GM20000 (cell line): ENCODE data around the gene MICAL3.

ENCODE experiments used
- DNase-seq: peaks from one replicate; pipeline ENCODE4 v3.0.0; 2012; ENCODE audit warnings: low spot score
- TF ChIP-seq, protein P1 (sequence below): IDR thresholded peaks from 2 replicates; pipeline ENCODE4 v1.5.1; 2012; ENCODE audit warnings: mild to moderate bottlenecking, control low read depth; ENCODE audit errors: extremely low read depth, missing control alignments

Gene MICAL3

DNA sequence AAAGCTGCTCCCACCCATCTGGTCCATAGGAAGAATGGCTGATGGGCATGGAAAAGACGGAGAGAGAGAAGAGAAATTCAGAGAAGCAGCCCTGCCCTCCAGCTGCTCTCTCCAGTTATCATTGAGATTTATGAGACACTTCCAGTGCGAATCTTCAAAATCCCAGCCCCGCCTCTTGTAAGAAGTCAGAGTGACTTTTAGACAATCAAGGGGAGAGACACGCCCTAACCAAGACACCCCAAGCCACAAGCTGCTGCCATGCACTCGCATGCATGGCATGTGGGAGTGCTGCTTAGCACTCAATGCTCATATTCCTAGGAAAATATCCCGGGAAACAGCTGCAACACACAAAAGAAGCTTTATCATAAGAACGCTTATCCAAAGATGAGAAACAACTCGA is 139.5 kb downstream of the MICAL3 start:
- TF ChIP-seq, protein P1, sequence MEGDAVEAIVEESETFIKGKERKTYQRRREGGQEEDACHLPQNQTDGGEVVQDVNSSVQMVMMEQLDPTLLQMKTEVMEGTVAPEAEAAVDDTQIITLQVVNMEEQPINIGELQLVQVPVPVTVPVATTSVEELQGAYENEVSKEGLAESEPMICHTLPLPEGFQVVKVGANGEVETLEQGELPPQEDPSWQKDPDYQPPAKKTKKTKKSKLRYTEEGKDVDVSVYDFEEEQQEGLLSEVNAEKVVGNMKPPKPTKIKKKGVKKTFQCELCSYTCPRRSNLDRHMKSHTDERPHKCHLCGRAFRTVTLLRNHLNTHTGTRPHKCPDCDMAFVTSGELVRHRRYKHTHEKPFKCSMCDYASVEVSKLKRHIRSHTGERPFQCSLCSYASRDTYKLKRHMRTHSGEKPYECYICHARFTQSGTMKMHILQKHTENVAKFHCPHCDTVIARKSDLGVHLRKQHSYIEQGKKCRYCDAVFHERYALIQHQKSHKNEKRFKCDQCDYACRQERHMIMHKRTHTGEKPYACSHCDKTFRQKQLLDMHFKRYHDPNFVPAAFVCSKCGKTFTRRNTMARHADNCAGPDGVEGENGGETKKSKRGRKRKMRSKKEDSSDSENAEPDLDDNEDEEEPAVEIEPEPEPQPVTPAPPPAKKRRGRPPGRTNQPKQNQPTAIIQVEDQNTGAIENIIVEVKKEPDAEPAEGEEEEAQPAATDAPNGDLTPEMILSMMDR: no peak
- DNase-seq: no peak

DNA sequence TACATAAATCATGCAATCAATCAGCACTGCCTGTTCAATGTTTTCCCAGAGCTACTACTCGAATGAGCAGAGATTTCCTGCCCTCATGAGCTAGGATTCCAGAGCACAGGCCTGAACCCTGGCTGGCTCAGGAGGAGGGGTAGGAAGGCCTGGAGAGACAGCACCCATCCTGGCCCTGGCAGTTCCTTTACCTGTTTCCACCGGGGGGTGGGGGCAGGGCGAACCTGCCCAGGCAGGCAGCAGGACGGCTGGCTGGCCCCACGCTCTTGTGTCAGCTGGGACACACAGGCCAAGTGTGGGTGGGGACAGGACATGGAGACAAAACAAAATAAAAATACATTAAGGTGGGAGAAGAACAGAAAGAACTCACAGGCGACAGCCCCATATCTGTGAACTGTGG is 140.3 kb downstream of the MICAL3 start:
- DNase-seq: no peak
- TF ChIP-seq, protein P1: no peak

DNA sequence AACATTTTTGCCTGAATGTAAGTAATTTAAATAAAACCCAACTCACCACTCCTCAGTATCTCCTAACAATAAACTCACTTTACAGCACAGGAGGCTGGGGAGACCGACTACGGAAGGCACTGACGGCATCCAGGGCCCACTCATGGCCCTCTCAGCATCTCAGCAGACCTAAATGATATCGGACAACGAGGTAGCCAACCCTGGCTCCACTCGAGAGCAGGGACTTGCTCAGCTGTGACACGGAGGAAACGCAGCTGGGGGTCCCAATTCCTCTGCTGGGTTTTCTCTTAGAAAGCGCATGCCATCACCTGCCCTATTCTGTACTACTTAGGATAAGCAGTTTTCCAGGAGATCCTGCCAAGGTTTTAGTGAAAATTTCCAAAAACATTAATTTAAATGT is 141.0 kb downstream of the MICAL3 start:
- TF ChIP-seq, protein P1: no peak
- no peak for DNase-seq

DNA sequence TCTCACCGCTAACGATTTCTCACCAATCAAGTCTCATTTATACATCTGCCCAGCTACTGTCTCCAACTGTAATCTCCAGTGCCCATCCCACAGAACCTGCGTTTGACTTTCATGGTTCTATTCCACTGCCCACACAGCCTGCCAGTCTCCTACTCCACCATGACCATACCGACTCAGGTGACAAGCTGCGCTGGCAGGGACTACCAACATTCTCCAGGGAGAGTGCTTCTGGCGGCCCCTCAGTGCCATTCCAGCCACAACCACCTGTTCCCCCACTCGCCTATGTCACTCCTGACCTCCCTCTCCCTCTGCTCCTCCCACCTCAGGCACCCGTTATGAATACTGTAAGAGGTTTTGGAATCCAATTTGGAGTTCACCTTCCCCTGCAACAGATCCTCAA is 141.6 kb downstream of the MICAL3 start:
- TF ChIP-seq, protein P1: no peak
- no peak for DNase-seq

DNA sequence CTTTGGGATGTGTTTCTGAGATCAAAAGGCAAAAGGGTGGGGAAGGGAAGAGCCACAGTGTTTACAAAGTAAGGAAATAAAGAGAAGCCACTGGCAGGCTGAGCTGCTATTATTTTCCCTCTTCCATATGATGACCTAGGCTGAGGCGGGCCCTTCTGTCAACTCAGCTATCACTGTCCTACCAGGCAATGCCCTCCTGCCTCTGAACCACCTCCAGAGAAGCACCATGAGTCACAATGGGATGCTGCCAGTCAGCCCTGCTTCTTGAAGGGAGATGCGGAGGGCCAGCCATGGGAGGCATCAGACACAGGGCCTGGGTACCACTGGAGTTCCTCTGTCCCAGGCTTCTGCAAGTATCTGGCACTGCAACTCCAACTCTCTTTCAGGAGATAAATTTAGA is 142.2 kb downstream of the MICAL3 start:
- DNase-seq: no peak
- TF ChIP-seq, protein P1: no peak

DNA sequence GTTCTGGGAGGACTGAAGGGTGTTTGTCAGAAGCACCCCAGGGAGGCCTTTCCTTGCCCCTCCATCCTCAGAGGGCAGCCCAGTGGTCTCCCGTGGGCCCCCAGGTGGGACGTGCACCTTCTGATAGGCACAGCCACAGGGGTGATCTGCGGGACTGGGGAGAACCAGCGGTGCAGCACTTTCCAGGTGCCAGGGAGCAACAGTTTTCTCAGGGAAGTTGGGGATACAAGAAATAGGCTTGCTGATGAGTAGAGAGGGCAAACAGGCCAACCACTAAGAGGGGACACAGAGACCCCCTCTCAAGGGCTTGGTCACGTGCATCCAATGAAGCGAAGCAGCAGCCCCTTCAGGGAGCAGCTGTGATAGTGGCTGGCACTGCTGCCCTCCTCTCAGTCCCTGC is 143.0 kb downstream of the MICAL3 start:
- DNase-seq: no peak
- TF ChIP-seq, protein P1: no peak

DNA sequence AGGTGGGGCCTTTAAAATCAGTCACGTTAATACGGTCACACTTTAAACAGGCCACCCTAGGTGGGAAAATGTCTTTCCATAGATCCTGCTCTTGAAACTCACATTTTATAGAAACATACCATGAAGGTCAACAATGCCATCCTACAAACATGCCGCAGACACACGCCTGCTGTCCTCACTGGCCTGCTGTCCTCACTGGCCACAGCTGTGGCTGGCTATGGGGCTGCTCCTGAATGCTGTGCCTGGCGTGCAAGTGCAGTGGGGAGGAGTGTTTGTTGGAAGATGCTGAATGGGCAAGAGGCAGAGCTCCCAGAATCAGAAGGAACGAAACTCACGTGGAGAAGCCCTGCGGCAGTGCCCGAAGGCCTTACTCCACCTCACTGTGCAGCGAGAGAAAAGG is 143.9 kb downstream of the MICAL3 start:
- TF ChIP-seq, protein P1: no peak
- DNase-seq: no peak
